Suprapubic skin (tissue), 4 donors: ENCODE measurements around the gene KNDC1. TPM values are rescaled to one million over a fixed set of nuclear protein-coding genes. Genes with fewer than 3 reads are reported as not detected.
"Not testable (repeated sequence)": the region's sequence is repeated elsewhere in the genome, so short reads cannot be mapped to it uniquely, and the experiment has no call there.

ENCODE experiments used
- DNase-seq, 2 donors: peaks; one replicate each; pipeline ENCODE4 v3.0.0-alpha.2; 2019; ENCODE audit warnings: low spot score in 2 of 2
- H3K27ac ChIP-seq: fragments of 200-600 bp; sonication (generic); one replicate; pipeline ENCODE4 v1.5.1; 2019
- H3K27me3 ChIP-seq: fragments of 200-600 bp; sonication (generic); one replicate; pipeline ENCODE4 v1.5.1; 2019
- H3K36me3 ChIP-seq: fragments of 200-600 bp; sonication (generic); one replicate; pipeline ENCODE4 v1.5.1; 2019
- H3K4me1 ChIP-seq: fragments of 200-600 bp; sonication (generic); one replicate; pipeline ENCODE4 v1.5.1; 2019
- H3K4me3 ChIP-seq: fragments of 200-600 bp; sonication (generic); one replicate; pipeline ENCODE4 v1.5.1; 2019; ENCODE audit warnings: mild to moderate bottlenecking
- H3K9me3 ChIP-seq: fragments of 200-600 bp; sonication (generic); one replicate; pipeline ENCODE4 v1.5.1; 2019
- EP300 ChIP-seq: sonication (generic); formaldehyde crosslinking; IDR thresholded peaks from one replicate; pipeline ENCODE4 v1.6.1; 2017; ENCODE audit warnings: antibody characterized with exemption
- POLR2A ChIP-seq, 2 donors: fragments of 450-650 bp; IDR thresholded peaks; one replicate each; pipeline ENCODE4 v1.6.1; 2017; ENCODE audit warnings: antibody characterized with exemption in 2 of 2, mild to moderate bottlenecking in 2 of 2, moderate library complexity in 2 of 2
- POLR2AphosphoS5 ChIP-seq, 3 donors: sonication (generic); formaldehyde crosslinking; IDR thresholded peaks; one replicate each; pipeline ENCODE4 v1.6.1; 2017; ENCODE audit warnings: antibody characterized with exemption in 3 of 3
- WGBS: methylation state at CpG from one replicate; pipeline ENCODE4 v1.1.5; 2018; 5-methylcytosine and 5-hydroxymethylcytosine counted together
- total RNA-seq, 4 donors: library from RNA; depleted of rRNA; stranded (reverse); fragments of >200 nt; gene quantifications; one replicate each; pipeline ENCODE4 v1.1.0, GENCODE V29; 2016
- TF ChIP-seq, protein P1 (sequence below), 2 donors: fragments of 200-600 bp in 1 of 2; fragments of 450-650 bp in 1 of 2; sonication (generic) in 1 of 2; IDR thresholded peaks; one replicate each; pipeline ENCODE4 v1.5.1; 2016 to 2019; ENCODE audit warnings: antibody characterized with exemption in 2 of 2, mild to moderate bottlenecking in 1 of 2, moderate library complexity in 1 of 2

Gene KNDC1
- total RNA-seq, 4 donors from 2014 or later = 0.08 to 2.5 (median 0.58) TPM

GRCh38 chr10:133216776-133217175 lies 56.8 kb downstream of the KNDC1 start:
- Histone ChIP-seq H3K27me3 (peaks cover 60% of the 10 kb centered on the region), H3K36me3 (no peaks in the 10 kb centered on the region), H3K4me1 (no peaks in the 10 kb centered on the region), H3K9me3 (no peaks in the 10 kb centered on the region), H3K27ac (no peak overlapping the region), H3K4me3 (no peak overlapping the region)
- 81% methylated on average over 26 of the region's 26 CpGs for WGBS
- DNase-seq = no peak
- TF ChIP-seq POLR2A (IDR thresholded peaks at IDR 0.05) = no peak

- 86% methylated on average over 17 of the region's 25 CpGs for WGBS
These were observed 58.0 kb downstream of the KNDC1 start for GRCh38 chr10:133217800-133218589.

GRCh38 chr10:133218891-133219290 lies 58.9 kb downstream of the KNDC1 start:
- no peak for TF ChIP-seq POLR2A (IDR thresholded peaks at IDR 0.05)
- no peak for TF ChIP-seq EP300
- TF ChIP-seq, protein P1, sequence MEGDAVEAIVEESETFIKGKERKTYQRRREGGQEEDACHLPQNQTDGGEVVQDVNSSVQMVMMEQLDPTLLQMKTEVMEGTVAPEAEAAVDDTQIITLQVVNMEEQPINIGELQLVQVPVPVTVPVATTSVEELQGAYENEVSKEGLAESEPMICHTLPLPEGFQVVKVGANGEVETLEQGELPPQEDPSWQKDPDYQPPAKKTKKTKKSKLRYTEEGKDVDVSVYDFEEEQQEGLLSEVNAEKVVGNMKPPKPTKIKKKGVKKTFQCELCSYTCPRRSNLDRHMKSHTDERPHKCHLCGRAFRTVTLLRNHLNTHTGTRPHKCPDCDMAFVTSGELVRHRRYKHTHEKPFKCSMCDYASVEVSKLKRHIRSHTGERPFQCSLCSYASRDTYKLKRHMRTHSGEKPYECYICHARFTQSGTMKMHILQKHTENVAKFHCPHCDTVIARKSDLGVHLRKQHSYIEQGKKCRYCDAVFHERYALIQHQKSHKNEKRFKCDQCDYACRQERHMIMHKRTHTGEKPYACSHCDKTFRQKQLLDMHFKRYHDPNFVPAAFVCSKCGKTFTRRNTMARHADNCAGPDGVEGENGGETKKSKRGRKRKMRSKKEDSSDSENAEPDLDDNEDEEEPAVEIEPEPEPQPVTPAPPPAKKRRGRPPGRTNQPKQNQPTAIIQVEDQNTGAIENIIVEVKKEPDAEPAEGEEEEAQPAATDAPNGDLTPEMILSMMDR (IDR thresholded peaks at IDR 0.05) = no peak
- no peak for TF ChIP-seq POLR2AphosphoS5 (IDR thresholded peaks at IDR 0.05)
- H3K36me3 ChIP-seq = no peaks in the 10 kb centered on the region
- no peak overlapping the region for H3K4me3 ChIP-seq
- WGBS = 45% methylated on average over 17 of the region's 20 CpGs
- H3K4me1 ChIP-seq = no peaks in the 10 kb centered on the region
- DNase-seq = no peak
- H3K27ac ChIP-seq = no peak overlapping the region
- no peaks in the 10 kb centered on the region for H3K9me3 ChIP-seq
- peaks cover 51% of the 10 kb centered on the region for H3K27me3 ChIP-seq

More at GRCh38 chr10:133217800-133218589, 58.0 kb downstream of the KNDC1 start:
- Histone ChIP-seq H3K36me3 (no peaks in the 10 kb centered on the region), H3K4me1 (no peaks in the 10 kb centered on the region), H3K4me3 (no peak overlapping the region), H3K9me3 (no peaks in the 10 kb centered on the region), H3K27ac (no peak overlapping the region), H3K27me3 (peaks cover 53% of the 10 kb centered on the region)
- DNase-seq = no peak
- TF ChIP-seq POLR2A (IDR thresholded peaks at IDR 0.05) (no peak), EP300 (no peak), POLR2AphosphoS5 (IDR thresholded peaks at IDR 0.05) (no peak)
- TF ChIP-seq, protein P1 (IDR thresholded peaks at IDR 0.05) = no peak

DNA sequence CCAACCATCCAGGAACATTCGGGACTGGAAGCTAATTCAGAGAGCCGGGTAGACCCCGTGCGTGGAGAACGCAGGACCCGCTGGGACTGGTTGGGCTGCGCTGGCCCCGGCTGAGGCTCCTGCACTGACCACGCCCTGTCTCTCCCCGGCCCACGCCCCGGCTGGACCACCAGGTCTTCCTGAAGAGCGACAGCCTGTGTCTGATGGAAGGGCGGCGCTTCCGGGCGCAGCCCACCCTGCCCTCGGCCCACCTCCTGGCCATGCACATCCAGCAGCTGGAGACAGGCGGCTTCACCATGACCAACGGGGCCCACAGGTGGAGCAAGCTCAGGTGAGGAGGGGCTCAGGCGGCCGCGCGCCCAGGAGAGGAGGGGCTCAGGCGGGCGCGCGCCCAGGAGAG lies 59.8 kb downstream of the KNDC1 start:
- WGBS = no CpG with 5 or more reads among the region's 28 CpGs

GRCh38 chr10:133221331-133221730 lies 61.3 kb downstream of the KNDC1 start:
- H3K9me3 ChIP-seq = no peaks in the 10 kb centered on the region
- 90% methylated on average over 10 of the region's 11 CpGs for WGBS
- no peaks in the 10 kb centered on the region for H3K36me3 ChIP-seq
- no peak for TF ChIP-seq POLR2AphosphoS5 (IDR thresholded peaks at IDR 0.05)
- no peak for TF ChIP-seq EP300
- TF ChIP-seq, protein P1 (IDR thresholded peaks at IDR 0.05) = no peak
- TF ChIP-seq POLR2A (IDR thresholded peaks at IDR 0.05) = no peak
- no peak for DNase-seq
- no peaks in the 10 kb centered on the region for H3K4me1 ChIP-seq
- no peak overlapping the region for H3K4me3 ChIP-seq
- H3K27ac ChIP-seq = no peak overlapping the region
- peaks cover 64% of the 10 kb centered on the region for H3K27me3 ChIP-seq

More for the DNA sequence above, 59.8 kb downstream of the KNDC1 start:
- DNase-seq = no peak
- peaks cover 55% of the 10 kb centered on the region for H3K27me3 ChIP-seq
- no peaks in the 10 kb centered on the region for H3K9me3 ChIP-seq
- H3K4me1 ChIP-seq = no peaks in the 10 kb centered on the region
- no peak overlapping the region for H3K4me3 ChIP-seq
- no peaks in the 10 kb centered on the region for H3K36me3 ChIP-seq
- no peak overlapping the region for H3K27ac ChIP-seq
- no peak for TF ChIP-seq POLR2A (IDR thresholded peaks at IDR 0.05)
- TF ChIP-seq, protein P1 (IDR thresholded peaks at IDR 0.05) = no peak
- TF ChIP-seq EP300 = no peak
- TF ChIP-seq POLR2AphosphoS5 (IDR thresholded peaks at IDR 0.05) = no peak

- not testable (repeated sequence) for H3K4me3 ChIP-seq, H3K27ac ChIP-seq, H3K4me1 ChIP-seq, H3K9me3 ChIP-seq, DNase-seq, H3K36me3 ChIP-seq
- peaks cover 64% of the 10 kb centered on the region for H3K27me3 ChIP-seq
- 94% methylated on average over 17 of the region's 22 CpGs for WGBS
These were observed 61.7 kb downstream of the KNDC1 start for GRCh38 chr10:133221756-133222155.
